ENCODE measurements around the gene SLC17A3. TPM values are rescaled to one million over a fixed set of nuclear protein-coding genes. Genes with fewer than 3 reads are reported as not detected.

Gene SLC17A3
- total and polyA plus RNA-seq, 10 of the 15 experiments (the other 5 are each of a cell fraction or from before 2014, with no cell fraction given): not detected

GRCh38 chr6:25902071-25902470, 28.0 kb upstream of the SLC17A3 start:
- in situ Hi-C loops (cut with MboI): no loop called here
- FAIRE-seq (no peak), ATAC-seq (no peak), DNase-seq (ENCODE audit: low read depth, low spot score) (no peak)
- Histone ChIP-seq H3K27me3 (replicated peaks in 1 of 2; ENCODE audit: control insufficient read depth in 2 of 2, insufficient read depth in 2 of 2, low read length in 1 of 2) (no peaks in the 10 kb centered on the region; a peak in 1 of 4 replicates), H3K9me3 (replicated peaks; ENCODE audit: control insufficient read depth, insufficient read depth, low read length) (no peaks in the 10 kb centered on the region), H3K4me2 (ENCODE audit: control insufficient read depth, insufficient read depth) (no peak overlapping the region), H3K4me3 (no peak overlapping the region), H4K20me1 (ENCODE audit: control insufficient read depth, insufficient read depth) (no peaks in the 10 kb centered on the region), H2AFZ (ENCODE audit: control insufficient read depth, low read depth, low read length) (no peak overlapping the region), H3K79me2 (ENCODE audit: control insufficient read depth, insufficient read depth, low read length) (no peaks in the 10 kb centered on the region), H3K36me3 (ENCODE audit: control insufficient read depth in 2 of 2, insufficient read depth in 2 of 2, low read length in 1 of 2) (no peaks in the 10 kb centered on the region), H3K4me1 (ENCODE audit: control insufficient read depth, insufficient read depth, low read length) (no peaks in the 10 kb centered on the region), H3K9ac (ENCODE audit: control insufficient read depth, insufficient read depth, low read length) (no peak overlapping the region), H3K27ac (ENCODE audit: control insufficient read depth, insufficient read depth) (no peak overlapping the region)
- intact Hi-C loops (cut with micrococcal nuclease; ENCODE audit: unreplicated experiment): no loop called here
- ChIA-PET POLR2A (interaction anchor here (1.0 kb wide), 1 partner anchor 91 kb away, joined by 3 read pairs; no protein-coding TSS in a partner anchor), CTCF (interaction anchor here (0.8 kb wide), 1 partner anchor 39 kb away, joined by 3 read pairs; no protein-coding TSS in a partner anchor), RAD21 (ENCODE audit: unreplicated experiment) (no interaction called here), SMC1A (ENCODE audit: uncharacterized antibody, unreplicated experiment) (interaction anchor here (1.8 kb wide), 1 partner anchor 24 kb away, joined by 6 read pairs; no protein-coding TSS in a partner anchor)
- no TSS peak for BruUV-seq (replicated peaks)
- TF ChIP-seq CBX3 (IDR thresholded peaks at IDR 0.05; ENCODE audit: borderline replicate concordance, low read depth): no peak
- TF ChIP-seq ZNF274 (IDR thresholded peaks at IDR 0.05; ENCODE audit: insufficient read depth, insufficient read length): no peak
- no peak for TF ChIP-seq FOS (IDR thresholded peaks at IDR 0.05; ENCODE audit: borderline replicate concordance, extremely low read depth, insufficient read length)
- no peak for TF ChIP-seq EP300 (IDR thresholded peaks at IDR 0.05; ENCODE audit: borderline replicate concordance in 1 of 2, control insufficient read depth in 1 of 2, low read depth in 2 of 2, low read length in 2 of 2)
- no peak for TF ChIP-seq ATF2 (IDR thresholded peaks at IDR 0.05; ENCODE audit: low read length)
- TF ChIP-seq ESRRA (IDR thresholded peaks at IDR 0.05; ENCODE audit: low read length): no peak
- no peak for TF ChIP-seq SREBF2 (IDR thresholded peaks at IDR 0.05; ENCODE audit: low read length)
- TF ChIP-seq GATAD2B (conservative IDR thresholded peaks at IDR 0.05; ENCODE audit: low read depth): no peak
- TF ChIP-seq NRF1 (conservative IDR thresholded peaks at IDR 0.05; ENCODE audit: low read depth, low read length): no peak
- TF ChIP-seq MEF2B (IDR thresholded peaks at IDR 0.05; ENCODE audit: partially characterized antibody, poor library complexity, severe bottlenecking): no peak
- 84% methylated on average over 1 of the region's 1 CpG for WGBS (ENCODE audit: insufficient coverage, insufficient replicate concordance, low lambda C conversion rate, missing lambda C conversion rate)
